OCI-LY3 (cell line): Measurements from ENCODE around the gene TTYH2.

ENCODE experiments used
- H2AFZ ChIP-seq: fragments of 200-600, 300-600 bp; shearing (Covaris generic); 2 replicates; pipeline ENCODE4 v1.6.0; 2014; ENCODE audit warnings: antibody characterized with exemption, low read depth, low read length
- H3K27ac ChIP-seq: fragments of 200-600, 300-600 bp; sonication (generic); 2 replicates; pipeline ENCODE4 v1.5.1; 2014; ENCODE audit warnings: mild to moderate bottlenecking, low read length, moderate library complexity, mixed read lengths
- H3K27me3 ChIP-seq: fragments of 200-600, 300-600 bp; sonication (generic); 2 replicates; pipeline ENCODE4 v1.6.1; 2014; ENCODE audit warnings: low read depth, low read length, mixed read lengths
- H3K36me3 ChIP-seq: fragments of 200-600, 300-600 bp; sonication (generic); replicated peaks from 2 replicates; pipeline ENCODE3; 2014; ENCODE audit warnings: low read depth, low read length, mixed read lengths
- H3K4me1 ChIP-seq: fragments of 300-600, 200-600 bp; sonication (generic); 2 replicates; pipeline ENCODE4 v1.6.1; 2014; ENCODE audit warnings: low read length, mixed read lengths
- H3K4me2 ChIP-seq: fragments of 200-600, 300-600 bp; sonication (generic); 2 replicates; pipeline ENCODE4 v1.6.1; 2014; ENCODE audit warnings: low read length, mixed read lengths
- H3K4me3 ChIP-seq: fragments of 300-600, 200-600 bp; sonication (generic); 2 replicates; pipeline ENCODE4 v1.5.1; 2014; ENCODE audit warnings: antibody characterized with exemption, mild to moderate bottlenecking, low read length, moderate library complexity
- H3K79me2 ChIP-seq: fragments of 300-600, 200-600 bp; shearing (Covaris generic); 2 replicates; pipeline ENCODE4 v1.6.1; 2014; ENCODE audit warnings: mild to moderate bottlenecking, low read length, mixed read lengths
- H3K9ac ChIP-seq: fragments of 300-600, 200-600 bp; shearing (Covaris generic); 2 replicates; pipeline ENCODE4 v1.6.0; 2014; ENCODE audit warnings: mild to moderate bottlenecking, low read length, moderate library complexity
- H3K9me3 ChIP-seq: fragments of 200-600, 300-600 bp; shearing (Covaris generic); 2 replicates; pipeline ENCODE4 v1.6.1; 2014; ENCODE audit warnings: low read length, mixed read lengths; ENCODE audit not compliant: insufficient read depth
- H4K20me1 ChIP-seq: fragments of 200-600, 300-600 bp; sonication (generic); 2 replicates; pipeline ENCODE4 v1.6.1; 2016; ENCODE audit warnings: low read length, mixed read lengths; ENCODE audit not compliant: insufficient read depth
- CTCF ChIP-seq: fragments of 200-600, 300-600 bp; sonication (generic); IDR thresholded peaks from 2 replicates; pipeline ENCODE4 v1.5.1; 2014; ENCODE audit warnings: antibody characterized with exemption, low read length, low read depth
- EZH2phosphoT487 ChIP-seq: fragments of 200-600 bp; shearing (Covaris generic); IDR thresholded peaks from 2 replicates; pipeline ENCODE4 v1.6.1; 2018; ENCODE audit warnings: antibody characterized with exemption, mixed run types, low read depth

Gene TTYH2

DNA sequence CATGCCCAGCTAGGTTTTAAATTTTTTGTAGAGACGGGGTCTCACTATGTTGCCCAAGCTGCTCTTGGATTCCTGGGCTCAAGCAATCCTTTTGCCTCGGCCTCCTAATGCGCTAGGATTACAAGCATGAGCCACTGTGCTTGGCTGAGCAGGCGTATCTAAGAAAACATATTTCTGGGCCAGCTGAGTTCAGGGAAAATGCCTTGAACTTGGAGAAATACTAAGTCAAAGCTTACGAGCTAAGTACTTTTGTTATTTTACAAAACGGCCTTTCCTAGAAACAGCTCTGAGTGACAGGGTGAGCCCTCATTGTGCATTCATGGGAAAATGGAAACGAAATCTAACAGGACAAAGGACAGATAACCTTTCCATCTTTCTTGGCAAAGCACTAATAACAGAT, 85.4 kb downstream of the TTYH2 start:
- no peaks in the 10 kb centered on the region for H3K79me2 ChIP-seq
- H3K27me3 ChIP-seq, result peaks cover 14% of the 10 kb centered on the region
- H3K4me3 ChIP-seq, result no peak overlapping the region
- H3K9me3 ChIP-seq, result no peaks in the 10 kb centered on the region
- no peaks in the 10 kb centered on the region for H3K36me3 ChIP-seq
- no peaks in the 10 kb centered on the region for H3K4me1 ChIP-seq
- H3K9ac ChIP-seq, result no peak overlapping the region
- no peak overlapping the region for H3K27ac ChIP-seq
- no peak overlapping the region for H2AFZ ChIP-seq
- no peaks in the 10 kb centered on the region for H4K20me1 ChIP-seq
- no peak overlapping the region for H3K4me2 ChIP-seq
- TF ChIP-seq EZH2phosphoT487 (no peak), CTCF (no peak)

DNA sequence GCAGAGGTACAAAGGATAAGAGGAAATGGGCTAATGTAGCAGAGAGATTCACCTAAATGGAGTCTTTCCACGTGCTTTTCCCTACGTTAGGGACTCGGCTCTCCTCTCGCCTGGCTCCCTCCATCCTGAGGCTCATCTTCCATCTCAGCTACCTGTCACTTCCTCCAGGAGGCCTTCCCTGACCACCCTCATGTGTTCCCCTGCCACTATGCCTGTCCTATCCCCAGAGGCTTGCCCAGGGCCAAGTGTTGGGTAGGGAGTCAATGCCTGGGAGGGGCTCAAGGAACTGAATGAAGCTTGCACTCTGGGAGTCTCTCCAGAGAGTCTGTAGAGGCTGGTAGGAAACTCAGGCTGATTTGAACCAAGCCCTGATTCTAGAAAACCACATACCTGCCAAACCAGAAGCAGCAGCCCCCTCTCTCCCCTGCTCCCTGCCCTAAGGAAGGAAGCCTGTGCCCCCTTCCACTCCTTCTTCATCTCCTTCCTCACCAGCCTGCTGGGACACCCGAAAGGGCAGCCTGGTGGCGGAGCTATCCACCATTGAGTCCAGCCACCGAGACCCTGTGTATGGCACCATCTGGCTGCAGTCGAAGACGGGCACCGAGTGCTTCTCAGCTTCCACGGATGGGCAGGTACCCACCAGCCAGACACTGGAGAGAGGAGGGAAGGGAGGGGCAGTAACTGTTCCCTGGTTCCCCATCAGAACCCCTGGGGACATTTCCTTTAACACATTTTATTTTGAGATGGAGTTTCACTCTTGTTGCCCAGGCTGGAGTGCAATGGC, 86.0 kb downstream of the TTYH2 start:
- H3K4me1 ChIP-seq, result no peaks in the 10 kb centered on the region
- no peak overlapping the region for H3K27ac ChIP-seq
- H3K36me3 ChIP-seq, result no peaks in the 10 kb centered on the region
- H3K4me2 ChIP-seq, result no peak overlapping the region
- peaks cover 14% of the 10 kb centered on the region for H3K27me3 ChIP-seq
- no peak overlapping the region for H3K9ac ChIP-seq
- no peaks in the 10 kb centered on the region for H3K79me2 ChIP-seq
- no peaks in the 10 kb centered on the region for H4K20me1 ChIP-seq
- no peak overlapping the region for H2AFZ ChIP-seq
- no peak overlapping the region for H3K4me3 ChIP-seq
- TF ChIP-seq CTCF (no peak), EZH2phosphoT487 (no peak)
- H3K9me3 ChIP-seq, result no peaks in the 10 kb centered on the region

- Histone ChIP-seq H4K20me1 (no peaks in the 10 kb centered on the region), H3K27me3 (peaks cover 8% of the 10 kb centered on the region), H2AFZ (no peak overlapping the region), H3K4me3 (no peak overlapping the region), H3K27ac (no peak overlapping the region), H3K9ac (no peak overlapping the region), H3K4me1 (no peaks in the 10 kb centered on the region), H3K79me2 (no peaks in the 10 kb centered on the region), H3K9me3 (no peaks in the 10 kb centered on the region), H3K4me2 (no peak overlapping the region), H3K36me3 (no peaks in the 10 kb centered on the region)
- TF ChIP-seq CTCF (no peak), EZH2phosphoT487 (no peak)
These were observed 89.9 kb downstream of the TTYH2 start for GRCh38 chr17:74303305-74303704.

DNA sequence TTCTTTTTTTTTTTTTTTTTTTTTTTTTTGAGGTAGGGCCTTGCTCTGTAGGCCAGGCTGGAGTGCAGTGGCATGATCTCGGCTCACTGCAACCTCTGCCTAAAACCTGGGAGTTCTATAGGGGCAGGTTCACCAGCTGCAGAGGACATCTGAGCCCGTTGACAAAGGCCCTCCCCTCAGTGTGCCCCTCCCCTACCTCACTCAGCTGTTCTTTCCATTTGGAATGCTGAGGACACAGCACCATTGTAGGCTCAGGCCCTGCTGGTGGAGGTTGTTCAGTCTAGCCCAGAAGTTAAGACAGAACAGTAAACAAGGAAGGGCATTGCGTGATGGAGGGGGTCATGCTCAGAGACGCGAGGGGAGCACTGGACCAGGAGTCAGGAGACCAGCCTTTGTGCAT, 90.8 kb downstream of the TTYH2 start:
- H3K4me2 ChIP-seq, result no peak overlapping the region
- H3K4me3 ChIP-seq, result no peak overlapping the region
- peaks cover 5% of the 10 kb centered on the region for H3K27me3 ChIP-seq
- H3K4me1 ChIP-seq, result no peaks in the 10 kb centered on the region
- no peaks in the 10 kb centered on the region for H4K20me1 ChIP-seq
- no peak overlapping the region for H3K9ac ChIP-seq
- no peaks in the 10 kb centered on the region for H3K79me2 ChIP-seq
- no peaks in the 10 kb centered on the region for H3K9me3 ChIP-seq
- TF ChIP-seq EZH2phosphoT487, result no peak
- TF ChIP-seq CTCF, result no peak
- H2AFZ ChIP-seq, result no peak overlapping the region
- H3K27ac ChIP-seq, result no peak overlapping the region
- no peaks in the 10 kb centered on the region for H3K36me3 ChIP-seq
